Measurements from ENCODE around the gene CRYL1. TPM values are rescaled to one million over a fixed set of nuclear protein-coding genes. Genes with fewer than 3 reads are reported as not detected.

The CRYL1 gene
- 5.7 TPM for polyA plus RNA-seq (2013, experiment 1 of 2)
- polyA plus RNA-seq (2013, experiment 2 of 2) = 4.4 TPM

GRCh38 chr13:20525601-20526544, at the start of gene CRYL1:
CRYL1 (minus strand) TSS chr13:20525857; CDS start chr13:20525794, 63 bp downstream.
- Histone ChIP-seq H3K4me1 (ENCODE audit: control insufficient read depth, insufficient read depth, low read length, poor library complexity, severe bottlenecking) (no peaks in the 10 kb centered on the region), H3K9me3 (ENCODE audit: control insufficient read depth, low read length) (no peaks in the 10 kb centered on the region), H3K36me3 (ENCODE audit: control insufficient read depth, insufficient read depth, low read length) (no peaks in the 10 kb centered on the region), H3K4me3 (ENCODE audit: extremely low read depth, insufficient read depth, low read length, poor library complexity, severe bottlenecking) (peak within 1 kb of the TSS; percentile 56), H3K27ac (ENCODE audit: low read depth, low read length, severe bottlenecking) (no peak within 1 kb of the TSS)
- whole genome bisulfite sequencing, 2 experiments (ENCODE audit: insufficient coverage in 2 of 2) = 1 to 2% methylated on average over 66 to 68 of the region's 89 CpGs

DNA sequence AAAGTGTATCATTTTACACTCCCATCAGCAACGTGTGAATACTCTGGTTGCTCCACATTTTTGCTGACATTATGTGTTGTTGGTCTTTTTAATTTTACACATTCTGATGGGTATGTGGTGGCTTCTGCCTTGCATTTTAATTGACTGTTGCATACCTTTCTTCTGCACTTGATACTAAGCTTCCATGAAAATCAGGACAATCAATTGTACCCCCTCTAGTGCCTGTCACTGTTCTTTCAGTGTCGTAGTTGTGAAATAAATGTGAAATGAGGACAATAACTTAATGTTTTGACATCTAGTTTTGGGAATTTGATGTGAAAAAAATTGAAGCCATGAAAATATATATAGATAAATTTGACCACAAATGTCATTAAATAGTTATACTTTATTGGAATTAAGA, 48.0 kb upstream of the CRYL1 start:
- H3K27ac ChIP-seq (ENCODE audit: low read depth, low read length, severe bottlenecking) = no peak overlapping the region
- H3K4me1 ChIP-seq (ENCODE audit: control insufficient read depth, insufficient read depth, low read length, poor library complexity, severe bottlenecking) = no peaks in the 10 kb centered on the region
- no CpG with 5 or more reads among the region's 2 CpGs for WGBS, 2 experiments (ENCODE audit: insufficient coverage in 2 of 2)
- no peak overlapping the region for H3K4me3 ChIP-seq (ENCODE audit: extremely low read depth, insufficient read depth, low read length, poor library complexity, severe bottlenecking)
- H3K9me3 ChIP-seq (ENCODE audit: control insufficient read depth, low read length) = peaks cover 10% of the 10 kb centered on the region
- peaks cover 19% of the 10 kb centered on the region for H3K36me3 ChIP-seq (ENCODE audit: control insufficient read depth, insufficient read depth, low read length)

GRCh38 chr13:20573186-20573585, 47.5 kb upstream of the CRYL1 start:
- no peaks in the 10 kb centered on the region for H3K4me1 ChIP-seq (ENCODE audit: control insufficient read depth, insufficient read depth, low read length, poor library complexity, severe bottlenecking)
- peaks cover 16% of the 10 kb centered on the region for H3K36me3 ChIP-seq (ENCODE audit: control insufficient read depth, insufficient read depth, low read length)
- no peak overlapping the region for H3K27ac ChIP-seq (ENCODE audit: low read depth, low read length, severe bottlenecking)
- peaks cover 10% of the 10 kb centered on the region for H3K9me3 ChIP-seq (ENCODE audit: control insufficient read depth, low read length)
- WGBS, 2 experiments (ENCODE audit: insufficient coverage in 2 of 2) = 91 to 100% methylated on average over 1 to 2 of the region's 4 CpGs
- H3K4me3 ChIP-seq (ENCODE audit: extremely low read depth, insufficient read depth, low read length, poor library complexity, severe bottlenecking) = no peak overlapping the region

- peaks cover 9% of the 10 kb centered on the region for H3K9me3 ChIP-seq (ENCODE audit: control insufficient read depth, low read length)
- no peaks in the 10 kb centered on the region for H3K4me1 ChIP-seq (ENCODE audit: control insufficient read depth, insufficient read depth, low read length, poor library complexity, severe bottlenecking)
- H3K4me3 ChIP-seq (ENCODE audit: extremely low read depth, insufficient read depth, low read length, poor library complexity, severe bottlenecking) = no peak overlapping the region
- peaks cover 10% of the 10 kb centered on the region for H3K36me3 ChIP-seq (ENCODE audit: control insufficient read depth, insufficient read depth, low read length)
- H3K27ac ChIP-seq (ENCODE audit: low read depth, low read length, severe bottlenecking) = no peak overlapping the region
These were observed 46.0 kb upstream of the CRYL1 start for GRCh38 chr13:20571676-20572075.

GRCh38 chr13:20570517-20570916, 44.9 kb upstream of the CRYL1 start:
- Histone ChIP-seq H3K4me1 (ENCODE audit: control insufficient read depth, insufficient read depth, low read length, poor library complexity, severe bottlenecking) (no peaks in the 10 kb centered on the region), H3K36me3 (ENCODE audit: control insufficient read depth, insufficient read depth, low read length) (peaks cover 6% of the 10 kb centered on the region), H3K9me3 (ENCODE audit: control insufficient read depth, low read length) (peaks cover 6% of the 10 kb centered on the region), H3K4me3 (ENCODE audit: extremely low read depth, insufficient read depth, low read length, poor library complexity, severe bottlenecking) (no peak overlapping the region), H3K27ac (ENCODE audit: low read depth, low read length, severe bottlenecking) (no peak overlapping the region)
- 80% methylated on average over 1 of the region's 1 CpG; no CpG with 5 or more reads in 1 of the 2 experiments for WGBS, 2 experiments (ENCODE audit: insufficient coverage in 2 of 2)

DNA sequence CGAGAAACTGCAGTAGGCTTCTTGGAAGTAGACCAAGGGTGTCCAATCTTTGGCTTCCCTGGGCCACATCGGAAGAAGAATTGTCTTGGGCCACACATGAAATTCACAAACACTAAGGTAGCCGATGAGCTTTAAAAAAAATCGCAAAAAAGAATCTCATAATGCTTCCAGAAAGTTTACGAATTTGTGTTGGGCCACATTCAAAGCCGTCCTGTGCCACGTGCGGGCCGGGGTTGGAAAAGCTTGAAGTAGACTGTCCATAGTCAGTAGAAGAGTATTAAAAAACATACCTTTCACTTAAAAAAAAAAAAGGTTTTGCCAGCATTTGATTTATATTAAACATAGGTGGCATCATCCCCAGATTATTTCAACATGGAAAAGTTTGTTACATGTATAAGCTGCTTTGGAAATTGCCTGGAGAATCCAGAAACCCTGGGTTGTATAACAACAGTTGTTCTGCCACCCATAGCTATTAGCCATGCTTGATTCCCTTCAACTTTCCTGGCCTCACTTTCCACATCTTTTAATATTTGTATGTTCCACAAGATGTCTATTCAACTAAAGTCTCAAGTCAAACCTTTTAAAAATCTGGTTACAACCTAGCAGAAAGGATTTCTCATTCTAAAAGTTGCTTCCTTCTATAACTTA, 42.3 kb upstream of the CRYL1 start:
- peaks cover 16% of the 10 kb centered on the region for H3K9me3 ChIP-seq (ENCODE audit: control insufficient read depth, low read length)
- WGBS, 2 experiments (ENCODE audit: insufficient coverage in 2 of 2) = 76 to 80% methylated on average over 5 to 8 of the region's 9 CpGs
- peak overlapping the region; percentile 96 for H3K27ac ChIP-seq (ENCODE audit: low read depth, low read length, severe bottlenecking)
- H3K36me3 ChIP-seq (ENCODE audit: control insufficient read depth, insufficient read depth, low read length) = no peaks in the 10 kb centered on the region
- no peaks in the 10 kb centered on the region for H3K4me1 ChIP-seq (ENCODE audit: control insufficient read depth, insufficient read depth, low read length, poor library complexity, severe bottlenecking)
- peak overlapping the region; percentile 65 for H3K4me3 ChIP-seq (ENCODE audit: extremely low read depth, insufficient read depth, low read length, poor library complexity, severe bottlenecking)

- Histone ChIP-seq H3K4me3 (ENCODE audit: extremely low read depth, insufficient read depth, low read length, poor library complexity, severe bottlenecking) (peak within 1 kb of the TSS; percentile 65), H3K27ac (ENCODE audit: low read depth, low read length, severe bottlenecking) (peak within 1 kb of the TSS; percentile 96), H3K4me1 (ENCODE audit: control insufficient read depth, insufficient read depth, low read length, poor library complexity, severe bottlenecking) (no peaks in the 10 kb centered on the region), H3K36me3 (ENCODE audit: control insufficient read depth, insufficient read depth, low read length) (no peaks in the 10 kb centered on the region), H3K9me3 (ENCODE audit: control insufficient read depth, low read length) (peaks cover 16% of the 10 kb centered on the region)
- WGBS, 2 experiments (ENCODE audit: insufficient coverage in 2 of 2) = 1 to 3% methylated on average over 38 to 47 of the region's 74 CpGs
These were observed 41.5 kb upstream of the CRYL1 start, which contains the start of gene IFT88 for GRCh38 chr13:20566898-20567874. IFT88 (plus strand) TSS chr13:20567157; CDS start chr13:20574386, 7,229 bp downstream.

DNA sequence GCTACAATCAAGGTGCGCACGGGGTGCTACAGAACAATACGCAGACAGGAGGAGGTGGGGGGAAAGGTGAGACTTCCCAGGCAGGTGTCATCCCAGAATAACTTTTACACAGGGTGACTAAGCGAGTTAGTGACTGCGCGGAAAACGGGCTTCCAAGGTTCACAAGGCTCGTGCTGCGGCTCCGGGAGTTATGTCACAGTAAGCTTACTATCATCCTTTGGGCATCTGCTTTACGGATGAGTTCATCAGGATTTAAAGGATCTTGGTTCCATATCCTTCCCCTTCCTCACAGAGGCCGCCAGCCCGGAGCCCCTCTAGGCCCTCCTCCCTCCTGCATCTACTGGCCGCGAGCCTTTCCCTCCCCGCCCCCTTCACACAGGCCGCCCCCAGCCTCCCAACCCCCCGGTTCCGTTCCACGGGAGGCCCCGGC, 40.8 kb upstream of the CRYL1 start:
- WGBS, 2 experiments (ENCODE audit: insufficient coverage in 2 of 2) = 9 to 14% methylated on average over 13 to 15 of the region's 21 CpGs
- peak overlapping the region; percentile 65 for H3K4me3 ChIP-seq (ENCODE audit: extremely low read depth, insufficient read depth, low read length, poor library complexity, severe bottlenecking)
- no peaks in the 10 kb centered on the region for H3K36me3 ChIP-seq (ENCODE audit: control insufficient read depth, insufficient read depth, low read length)
- H3K4me1 ChIP-seq (ENCODE audit: control insufficient read depth, insufficient read depth, low read length, poor library complexity, severe bottlenecking) = no peaks in the 10 kb centered on the region
- peak overlapping the region; percentile 96 for H3K27ac ChIP-seq (ENCODE audit: low read depth, low read length, severe bottlenecking)
- peaks cover 16% of the 10 kb centered on the region for H3K9me3 ChIP-seq (ENCODE audit: control insufficient read depth, low read length)

DNA sequence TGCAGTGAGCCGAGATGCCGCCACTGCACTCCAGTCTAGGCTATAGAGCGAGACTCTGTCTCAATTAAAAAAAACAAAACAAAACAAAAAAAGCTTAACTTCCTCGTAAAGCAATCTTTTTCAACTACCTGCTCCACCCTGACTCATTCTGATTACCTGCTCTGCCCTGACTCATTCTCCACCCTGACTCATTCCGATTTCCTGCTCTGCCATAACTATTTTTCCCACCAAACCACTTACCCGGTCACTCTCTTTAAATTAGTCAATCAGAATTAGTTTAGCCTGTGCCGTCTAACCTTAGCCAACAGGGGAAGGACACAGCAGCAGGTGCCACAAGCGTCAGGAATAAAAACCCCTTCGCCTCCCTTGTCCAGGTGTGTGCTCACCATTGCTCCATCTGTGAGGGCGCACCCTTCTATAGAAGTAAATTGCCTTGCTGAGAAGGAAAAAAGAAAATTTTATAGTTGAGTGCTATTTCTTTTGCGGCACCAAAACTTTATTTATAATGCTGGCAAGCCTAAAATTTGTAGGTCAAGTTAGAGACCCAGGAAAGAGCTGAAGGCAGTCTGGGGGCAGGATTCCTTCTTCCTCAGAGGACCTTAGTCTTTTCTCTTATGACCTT, 39.6 kb upstream of the CRYL1 start:
- no peak overlapping the region for H3K4me3 ChIP-seq (ENCODE audit: extremely low read depth, insufficient read depth, low read length, poor library complexity, severe bottlenecking)
- peaks cover 16% of the 10 kb centered on the region for H3K9me3 ChIP-seq (ENCODE audit: control insufficient read depth, low read length)
- WGBS, 2 experiments (ENCODE audit: insufficient coverage in 2 of 2) = 97 to 98% methylated on average over 10 of the region's 11 CpGs
- no peaks in the 10 kb centered on the region for H3K36me3 ChIP-seq (ENCODE audit: control insufficient read depth, insufficient read depth, low read length)
- no peaks in the 10 kb centered on the region for H3K4me1 ChIP-seq (ENCODE audit: control insufficient read depth, insufficient read depth, low read length, poor library complexity, severe bottlenecking)
- no peak overlapping the region for H3K27ac ChIP-seq (ENCODE audit: low read depth, low read length, severe bottlenecking)

DNA sequence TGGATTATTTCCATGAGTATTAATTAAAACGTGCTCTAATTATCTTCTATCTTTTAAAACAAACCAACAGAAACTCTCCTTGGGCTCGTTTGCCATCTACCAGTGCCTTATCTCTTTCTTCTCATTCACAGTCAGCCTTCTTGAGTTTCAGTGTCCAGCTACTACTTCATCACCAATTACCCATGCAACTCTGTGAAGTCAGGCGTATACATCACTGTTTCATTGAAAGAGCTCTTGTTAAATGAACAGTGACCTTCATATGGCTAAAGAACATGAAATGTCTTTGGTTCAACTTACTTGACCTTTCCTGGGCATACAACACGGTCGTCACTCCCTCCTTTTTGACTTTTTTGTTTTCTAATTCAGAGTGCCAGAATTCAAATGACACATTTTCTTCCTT, 36.1 kb upstream of the CRYL1 start:
- 69 to 82% methylated on average over 5 of the region's 5 CpGs for WGBS, 2 experiments (ENCODE audit: insufficient coverage in 2 of 2)
- Histone ChIP-seq H3K9me3 (ENCODE audit: control insufficient read depth, low read length) (peaks cover 16% of the 10 kb centered on the region), H3K4me3 (ENCODE audit: extremely low read depth, insufficient read depth, low read length, poor library complexity, severe bottlenecking) (no peak overlapping the region), H3K27ac (ENCODE audit: low read depth, low read length, severe bottlenecking) (no peak overlapping the region), H3K4me1 (ENCODE audit: control insufficient read depth, insufficient read depth, low read length, poor library complexity, severe bottlenecking) (no peaks in the 10 kb centered on the region), H3K36me3 (ENCODE audit: control insufficient read depth, insufficient read depth, low read length) (no peaks in the 10 kb centered on the region)

All from mesodermal cell (in vitro differentiated cells).